NCI-H2227 (cell line): ENCODE results near the gene NAP1L4.

Experiments
- DNase-seq: peaks from one replicate; lab custom pipeline; 2025; ENCODE audit not compliant: unreplicated experiment; lab: John Stamatoyannopoulos, UW

Gene NAP1L4

GRCh38 chr11:2924821-2925675, 67.1 kb downstream of the NAP1L4 start:
- no peak for DNase-seq

- no peak for DNase-seq
Observed at GRCh38 chr11:2924381-2924780, 67.7 kb downstream of the NAP1L4 start.

GRCh38 chr11:2923446-2924375, 68.4 kb downstream of the NAP1L4 start:
- DNase-seq = no peak

GRCh38 chr11:2922655-2923054, 69.5 kb downstream of the NAP1L4 start:
- no peak for DNase-seq

GRCh38 chr11:2921742-2922493, 70.2 kb downstream of the NAP1L4 start:
- no peak for DNase-seq

- no peak for DNase-seq
Observed at GRCh38 chr11:2921261-2921660, 70.9 kb downstream of the NAP1L4 start.

GRCh38 chr11:2920343-2920742, 71.8 kb downstream of the NAP1L4 start:
- no peak for DNase-seq

- DNase-seq = no peak
Observed at GRCh38 chr11:2919837-2920236, 72.3 kb downstream of the NAP1L4 start.

- no peak for DNase-seq
Observed at GRCh38 chr11:2919188-2919587, 72.9 kb downstream of the NAP1L4 start.

- no peak for DNase-seq
Observed at GRCh38 chr11:2917842-2918490, 74.2 kb downstream of the NAP1L4 start.

GRCh38 chr11:2916892-2917645, 75.1 kb downstream of the NAP1L4 start:
- DNase-seq = no peak

GRCh38 chr11:2916114-2916891, 75.8 kb downstream of the NAP1L4 start:
- no peak for DNase-seq

GRCh38 chr11:2915473-2915872, 76.7 kb downstream of the NAP1L4 start:
- DNase-seq = no peak

GRCh38 chr11:2914455-2915195, 77.5 kb downstream of the NAP1L4 start:
- DNase-seq = no peak

- no peak for DNase-seq
Observed at GRCh38 chr11:2913776-2914175, 78.4 kb downstream of the NAP1L4 start.

GRCh38 chr11:2913019-2913431, 79.1 kb downstream of the NAP1L4 start:
- no peak for DNase-seq

- no peak for DNase-seq
Observed at GRCh38 chr11:2912498-2912897, 79.6 kb downstream of the NAP1L4 start.

GRCh38 chr11:2911785-2912391, 80.2 kb downstream of the NAP1L4 start:
- no peak for DNase-seq
